Activated T-helper 9 cell treated with anti-CD3 and anti-CD28 coated beads, Interleukin-2, amount 50 U/mL, for 16 hours (primary cell): ENCODE data around the gene BMF.
"Not testable (repeated sequence)": the region's sequence is repeated elsewhere in the genome, so short reads cannot be mapped to it uniquely, and the experiment has no call there.

Experiments
- DNase-seq: peaks from one replicate; pipeline ENCODE4 v3.0.0-alpha.2; 2020; ENCODE audit warnings: low read depth

Gene BMF

DNA sequence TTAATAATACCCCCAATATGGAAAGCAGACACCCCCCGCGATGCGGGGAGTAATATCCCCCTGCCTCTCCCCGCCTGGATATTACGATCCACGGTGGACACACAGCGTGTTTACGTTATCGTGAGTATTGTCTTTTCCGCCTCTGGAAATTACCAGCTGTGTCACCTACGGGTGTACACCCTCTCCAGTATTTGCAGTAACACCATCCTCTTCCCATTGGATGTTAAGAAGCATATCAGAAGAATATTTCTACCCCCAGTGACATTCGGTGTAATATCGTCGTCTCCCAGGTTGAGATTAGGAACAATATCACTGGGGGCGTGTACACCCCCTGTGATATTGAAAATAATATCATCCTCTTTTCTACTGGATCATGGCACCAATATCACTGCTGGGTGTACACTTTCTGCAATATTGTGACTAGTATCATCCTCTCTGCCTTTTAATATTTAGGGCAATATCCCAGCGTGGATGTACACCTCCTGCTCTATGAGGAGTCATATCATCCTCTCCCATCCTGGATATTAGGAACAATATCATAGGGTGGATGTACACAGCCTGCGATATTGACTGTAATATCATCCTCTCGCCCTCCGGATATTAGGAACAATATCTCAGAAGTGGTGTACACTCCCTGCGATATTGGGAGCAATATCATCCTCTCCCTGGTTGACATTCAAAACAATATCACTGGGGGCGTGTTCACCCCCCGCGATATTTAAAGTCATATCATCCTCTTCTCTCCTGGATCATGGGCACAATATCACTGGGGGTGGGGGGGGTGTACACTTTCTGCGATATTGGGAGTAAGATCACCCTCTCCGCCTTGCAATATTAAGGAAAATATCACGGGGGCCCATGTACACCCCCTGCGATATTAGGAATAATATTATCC lies 20.3 kb upstream of the BMF start:
- DNase-seq: no peak

DNA sequence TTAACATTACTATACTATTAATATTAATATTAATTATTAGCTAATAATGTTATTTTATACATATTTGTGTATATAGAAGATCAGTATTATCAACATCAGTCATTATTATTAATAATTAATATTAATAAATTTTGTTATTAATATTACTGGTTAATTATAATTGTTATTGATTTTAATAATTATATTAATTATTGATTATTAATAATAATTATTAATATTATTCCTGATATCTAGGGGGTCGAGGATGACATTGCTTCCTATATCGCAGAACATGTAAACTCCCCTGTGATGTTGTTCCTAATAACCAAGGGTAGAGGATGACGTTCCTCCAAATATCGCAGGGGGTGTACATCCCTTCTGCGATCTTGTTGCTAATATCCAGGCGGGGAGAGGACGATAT lies 17.3 kb upstream of the BMF start:
- DNase-seq: no peak

DNA sequence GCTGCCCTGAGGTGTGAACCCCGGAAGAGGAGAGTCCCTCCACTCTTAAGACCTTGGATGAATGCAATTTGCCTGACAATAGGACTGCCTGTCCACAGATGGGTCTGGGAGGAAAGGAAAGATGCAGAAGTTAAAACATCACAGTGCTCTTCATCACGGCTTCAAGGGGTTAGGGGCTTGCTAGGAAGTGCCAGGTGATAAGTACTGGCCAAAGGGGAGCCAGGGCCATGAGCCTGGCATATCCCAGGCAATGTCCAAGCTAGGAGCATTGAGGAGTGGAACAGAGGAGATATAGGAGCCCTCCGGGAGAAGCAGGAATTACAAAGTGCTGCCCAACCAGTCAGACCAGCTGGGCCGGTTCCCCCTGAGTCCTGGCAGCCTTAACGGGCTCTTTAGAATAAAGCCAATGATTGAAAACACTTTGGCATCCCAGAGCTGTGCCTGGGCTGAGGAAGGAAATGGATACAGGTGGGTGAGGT lies 16.2 kb upstream of the BMF start:
- not testable (repeated sequence) for DNase-seq

DNA sequence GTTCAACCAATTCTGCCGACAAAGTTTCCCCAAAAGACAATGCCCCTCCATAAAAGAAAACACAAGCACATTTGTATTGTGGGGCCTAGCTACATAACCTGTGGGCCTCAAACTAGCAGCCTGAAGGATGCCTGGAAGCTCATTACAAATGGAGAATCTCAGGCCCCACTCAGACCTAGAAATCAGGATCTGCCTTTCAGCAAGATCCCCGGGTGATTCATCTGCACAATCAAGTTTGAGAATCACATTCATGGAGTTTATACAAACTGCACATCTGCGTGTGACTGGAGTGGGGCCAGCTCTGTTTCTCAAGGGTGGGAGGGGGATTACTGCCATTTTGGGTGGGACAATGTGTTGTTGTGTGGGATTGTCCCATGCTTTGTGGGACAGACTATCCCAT lies 15.7 kb upstream of the BMF start:
- DNase-seq: not testable (repeated sequence)

DNA sequence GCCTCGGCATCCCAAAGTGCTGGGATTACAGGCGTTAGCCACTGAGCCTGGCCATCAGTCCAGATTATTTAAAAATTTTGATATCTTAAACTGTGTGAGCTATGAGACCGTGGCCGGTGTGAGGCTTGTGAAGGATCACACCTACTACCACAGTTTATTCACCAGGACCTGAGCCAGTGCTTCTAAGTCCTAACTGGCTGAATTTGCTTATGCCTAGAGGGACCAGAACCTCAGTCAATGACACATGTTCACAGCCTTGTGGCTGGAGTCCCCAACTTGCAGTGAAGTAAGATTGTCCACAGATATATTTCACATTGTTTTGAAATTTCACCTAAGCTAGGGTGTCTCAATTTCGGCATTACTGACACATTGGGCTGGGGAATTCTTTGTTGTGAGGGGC lies 15.2 kb upstream of the BMF start:
- DNase-seq: not testable (repeated sequence)

DNA sequence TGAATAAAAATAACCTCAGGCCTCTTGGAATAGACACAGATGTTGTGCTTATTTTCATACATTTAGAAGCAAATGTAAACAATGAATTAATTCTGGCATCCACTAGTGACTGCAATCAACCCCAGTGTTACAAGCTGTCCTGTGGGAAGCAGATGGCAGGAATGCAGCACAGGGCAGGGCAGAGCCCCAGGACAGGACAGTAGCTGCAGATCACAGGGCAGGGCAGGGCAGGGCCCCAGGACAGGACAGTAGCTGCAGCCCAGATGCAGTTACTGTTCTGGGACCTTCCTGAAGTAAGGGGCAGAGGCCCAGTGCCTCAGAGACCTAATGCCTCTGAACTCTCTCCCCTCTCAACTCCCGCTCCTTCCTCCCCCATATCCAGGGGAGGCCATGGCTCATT lies 14.3 kb upstream of the BMF start:
- not testable (repeated sequence) for DNase-seq

DNA sequence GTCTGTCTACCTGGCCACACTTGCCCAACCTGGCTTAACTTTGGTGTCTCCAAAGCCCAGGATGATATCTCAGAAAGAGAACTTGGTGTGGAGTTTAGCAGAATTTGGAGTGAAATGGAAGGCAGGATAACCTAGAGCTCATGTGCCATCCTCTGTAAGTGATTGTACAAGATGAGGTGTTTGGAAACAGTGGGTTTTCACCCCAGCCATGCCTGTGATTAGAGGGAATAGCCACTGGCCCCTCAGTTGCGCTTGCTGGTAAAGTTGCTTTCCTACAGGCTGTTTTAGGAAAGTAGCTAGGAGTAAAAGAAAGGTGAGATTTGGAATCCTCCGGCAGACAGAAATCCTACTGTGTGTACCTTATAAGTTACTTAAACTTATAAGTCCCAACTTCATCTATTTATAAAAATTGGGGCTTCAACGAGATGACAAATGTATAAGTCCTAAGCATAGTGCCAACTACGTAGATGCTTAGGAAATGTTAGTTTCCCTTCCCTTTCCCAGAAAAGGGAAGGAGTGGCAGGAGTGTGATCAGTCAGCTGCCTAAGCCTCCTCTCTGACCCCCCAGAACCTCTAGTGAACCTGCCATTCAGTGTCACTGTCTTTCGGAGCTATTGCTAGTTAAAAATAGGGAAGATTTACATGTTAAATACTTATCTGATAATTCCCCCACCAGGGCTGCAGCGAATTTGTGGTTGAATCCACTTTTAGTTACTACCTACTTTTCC lies 13.4 kb upstream of the BMF start:
- no peak for DNase-seq

DNA sequence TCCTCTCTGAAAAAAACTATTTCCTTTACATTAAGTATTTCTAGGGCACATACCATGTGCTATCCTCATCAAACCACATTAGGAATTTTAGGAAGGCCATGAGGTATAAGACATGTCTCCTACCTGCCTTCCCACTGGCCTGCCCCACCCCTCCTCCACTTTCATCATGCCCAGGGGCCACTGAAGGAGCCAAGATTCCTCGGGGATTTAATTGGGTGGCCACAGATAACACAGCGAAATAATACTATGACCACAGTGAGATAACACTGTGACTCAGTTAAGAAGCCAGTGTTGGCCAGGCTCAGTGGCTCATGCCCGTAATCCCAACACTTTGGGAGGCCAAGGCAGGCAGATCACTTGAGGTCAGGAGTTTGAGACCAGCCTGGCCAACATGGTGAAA lies 9.8 kb upstream of the BMF start:
- DNase-seq: no peak

DNA sequence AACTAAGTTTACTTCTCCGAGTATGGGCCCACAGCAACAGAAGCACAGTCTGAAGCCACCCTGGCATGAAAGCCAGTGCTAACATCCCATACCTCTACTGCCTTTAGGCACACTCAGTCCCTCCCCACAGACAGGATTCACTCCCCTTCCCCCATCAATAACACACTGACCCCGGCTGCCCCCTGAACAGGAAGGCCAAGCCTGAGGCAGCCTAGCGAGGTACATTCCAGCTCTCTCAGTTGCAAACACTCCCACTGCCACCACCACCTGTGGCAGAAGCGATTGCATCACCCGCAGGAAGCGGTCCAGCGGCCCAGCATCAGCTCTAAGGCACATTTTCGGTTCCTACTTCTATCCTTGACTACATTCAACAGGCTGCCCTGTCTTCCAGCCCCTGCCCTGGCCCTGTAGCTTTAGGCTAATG lies 7.0 kb upstream of the BMF start:
- no peak for DNase-seq

DNA sequence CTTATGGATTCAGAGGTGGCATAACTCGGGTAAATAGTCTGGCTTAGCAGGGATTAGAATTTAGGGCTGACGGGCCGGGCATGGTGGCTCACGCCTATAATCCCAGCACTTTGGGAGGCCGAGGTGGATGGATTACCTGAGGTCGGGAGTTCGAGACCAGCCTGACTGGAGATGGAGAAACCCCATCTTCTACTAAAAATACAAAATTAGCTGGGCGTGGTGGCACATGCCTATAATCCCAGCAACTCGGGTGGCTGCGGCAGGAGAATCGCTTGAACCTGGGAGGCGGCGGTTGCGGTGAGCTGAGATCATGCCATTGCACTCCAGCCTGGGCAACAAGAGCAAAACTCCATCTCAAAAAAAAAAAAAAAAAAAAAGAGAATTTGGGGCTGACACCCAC lies 6.4 kb upstream of the BMF start:
- DNase-seq: not testable (repeated sequence)

DNA sequence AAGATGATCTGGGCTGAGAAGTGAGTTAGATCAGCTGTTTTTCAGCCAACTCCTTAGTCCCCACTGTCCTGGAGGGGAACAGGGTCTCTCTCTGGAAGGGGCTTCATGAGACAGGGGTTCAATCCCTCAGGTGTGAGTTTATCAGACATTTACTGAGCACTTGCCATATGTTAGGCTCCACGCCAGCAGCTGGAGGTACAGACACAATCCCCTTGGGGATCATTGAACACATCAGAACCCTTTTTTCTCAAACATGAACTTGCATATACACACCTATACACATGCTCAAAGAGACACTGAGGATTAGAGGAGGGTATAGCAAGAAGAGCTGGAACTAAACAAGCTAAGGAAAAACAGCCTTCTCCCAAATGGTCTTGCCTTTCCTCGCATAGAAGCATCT lies 5.5 kb upstream of the BMF start:
- no peak for DNase-seq

DNA sequence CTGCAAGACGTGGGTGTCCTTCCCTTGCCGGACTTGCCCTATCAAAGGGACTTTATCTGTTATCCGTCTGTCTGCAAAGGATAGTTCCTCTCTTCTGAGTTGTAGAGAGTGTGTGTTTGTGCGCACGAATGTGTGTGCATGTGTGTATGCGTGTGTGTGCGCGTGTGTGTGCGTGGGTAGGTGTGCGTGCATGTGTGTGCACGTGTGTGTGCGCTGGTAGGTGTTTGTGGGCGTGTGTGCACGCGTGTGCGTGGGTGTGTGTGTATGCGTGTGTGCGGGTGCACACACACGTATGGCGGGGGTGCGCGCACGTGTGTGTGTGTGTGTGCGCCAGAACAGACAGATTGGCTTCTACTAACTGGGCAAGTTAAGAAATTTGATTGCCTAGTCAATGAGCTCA lies 4.1 kb upstream of the BMF start:
- DNase-seq: no peak

DNA sequence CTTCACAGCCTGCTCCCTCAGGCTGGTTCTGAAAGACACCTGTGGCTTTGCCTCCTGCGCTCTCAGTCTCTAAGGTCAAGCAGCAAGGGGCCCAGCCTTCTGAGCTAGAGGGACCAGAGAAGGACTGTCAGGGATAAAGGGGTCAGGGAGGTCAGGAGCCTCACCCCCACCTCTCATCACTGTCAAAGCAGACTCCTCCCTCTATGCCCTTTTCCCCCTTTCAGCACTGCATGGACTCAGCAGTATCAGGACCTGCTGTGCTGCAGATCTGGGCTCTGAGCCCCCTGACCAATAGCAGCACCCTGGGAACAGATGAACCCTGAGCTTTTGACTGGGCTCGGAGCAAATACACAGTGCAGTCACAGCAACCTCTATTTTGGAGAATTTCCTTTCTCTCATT lies 3.2 kb upstream of the BMF start:
- DNase-seq: no peak

DNA sequence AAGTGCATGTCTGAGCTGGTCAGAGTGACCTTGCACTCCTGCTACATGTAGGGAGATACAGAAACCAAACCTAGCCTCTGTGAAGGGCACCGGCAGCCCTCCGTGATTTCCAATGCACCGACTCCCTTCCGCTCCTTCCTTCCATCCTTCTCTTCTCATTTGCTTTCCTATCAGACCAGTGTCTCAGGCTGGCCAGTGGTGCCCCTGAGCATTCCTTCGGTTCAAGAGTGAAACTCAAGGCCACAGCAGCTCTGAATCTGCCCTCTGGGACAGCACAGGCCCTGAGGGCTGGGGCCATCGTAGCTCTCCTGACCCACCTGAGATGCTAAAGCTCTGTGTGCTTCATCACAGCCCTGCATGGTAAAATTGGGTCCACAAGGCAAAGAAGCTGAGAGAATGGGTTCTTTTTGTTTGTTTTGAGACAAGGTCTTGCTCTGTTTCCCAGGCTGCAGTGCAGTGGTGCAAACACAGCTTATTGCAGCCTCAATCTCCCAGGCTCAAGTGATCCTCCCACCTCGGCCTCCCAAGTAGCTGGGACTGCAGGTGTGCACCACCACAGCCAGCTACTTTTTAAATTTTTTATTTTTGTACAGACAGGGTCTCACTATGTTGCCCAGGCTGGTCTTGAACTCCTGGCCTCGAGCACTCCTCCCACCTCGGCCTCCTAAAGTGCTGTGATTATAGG lies 2.3 kb upstream of the BMF start:
- DNase-seq: no peak

DNA sequence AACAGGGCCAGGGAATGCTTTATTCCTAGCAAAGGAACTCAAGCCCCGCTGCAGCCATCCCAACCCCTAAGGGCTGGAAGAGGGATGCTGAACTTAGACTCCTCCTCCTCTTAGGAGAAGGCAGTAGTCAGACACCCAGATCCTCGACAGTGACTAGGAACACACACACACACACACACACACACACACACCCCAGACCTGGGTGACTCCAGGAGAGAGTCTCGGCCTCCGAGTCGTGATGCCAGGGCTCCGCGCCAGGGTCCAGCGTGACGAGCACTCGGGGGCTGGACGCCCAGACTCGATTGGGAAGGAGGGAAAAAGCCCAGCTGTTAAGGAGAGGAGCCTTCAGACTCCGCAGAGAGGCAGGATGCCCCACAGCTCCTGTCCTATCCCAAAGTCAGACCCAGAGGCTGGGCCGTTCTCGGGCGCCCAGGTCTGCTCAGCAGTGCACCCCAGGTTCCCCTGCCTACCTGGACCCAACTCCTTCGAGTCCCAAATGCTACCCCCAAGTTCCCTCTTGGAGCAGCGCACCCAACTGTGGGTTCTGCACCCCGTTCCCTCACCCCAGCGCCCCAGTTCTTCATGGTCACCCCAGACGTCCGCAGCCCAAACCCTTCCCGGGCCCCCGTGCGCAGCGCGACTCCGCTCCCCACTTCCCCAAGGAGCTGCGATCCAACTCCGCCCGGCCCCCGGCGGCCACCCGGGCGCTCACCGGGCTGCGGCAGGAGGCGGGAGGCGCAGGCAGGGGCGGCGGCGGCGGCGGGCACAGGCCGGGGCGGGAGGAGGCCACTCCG lies 421 bp downstream of the BMF start:
- DNase-seq: no peak

DNA sequence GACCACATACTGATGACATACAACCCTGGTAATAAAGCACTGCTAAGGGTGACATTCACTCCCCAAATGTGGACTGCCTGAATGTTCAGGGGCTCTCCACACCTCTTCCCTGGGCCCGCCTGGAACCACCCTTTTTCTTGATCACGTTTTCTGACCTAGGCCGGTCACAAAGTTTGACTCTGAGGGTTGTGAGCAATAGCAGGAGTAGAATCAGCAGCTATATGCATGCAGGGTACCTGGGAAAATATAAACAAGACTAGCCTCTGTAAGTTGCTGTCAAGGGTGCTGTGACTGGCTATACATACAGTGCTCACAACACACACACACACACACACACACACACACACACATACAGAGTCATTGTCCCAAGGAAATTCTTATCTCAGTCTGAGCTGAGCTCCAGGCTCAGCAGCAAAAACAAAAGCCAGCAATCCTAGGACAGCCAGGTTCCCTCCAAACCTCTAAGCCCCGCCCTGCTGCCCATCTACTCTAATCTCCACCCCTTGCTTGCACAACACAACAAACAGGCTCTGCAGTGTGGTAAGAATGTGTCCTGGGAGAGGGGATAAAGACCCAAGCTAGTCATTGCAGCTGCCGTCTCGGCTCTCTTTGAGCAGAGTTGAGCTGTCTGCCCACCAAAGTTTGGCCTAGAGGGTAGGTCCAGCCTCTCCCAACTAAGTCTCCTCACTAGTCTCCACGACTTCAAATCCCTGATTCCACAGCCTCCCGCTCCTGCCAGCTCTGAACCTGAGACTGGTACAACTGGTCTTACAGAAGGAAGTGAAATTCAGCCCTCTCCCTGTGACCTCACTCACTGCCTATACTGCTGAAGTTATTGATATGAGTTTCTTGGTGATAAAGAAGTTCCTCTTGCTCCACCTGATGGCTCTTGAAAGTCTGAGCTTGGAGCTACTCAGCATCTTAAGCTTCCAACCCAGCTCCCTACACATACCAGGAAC lies 2.2 kb downstream of the BMF start:
- no peak for DNase-seq

DNA sequence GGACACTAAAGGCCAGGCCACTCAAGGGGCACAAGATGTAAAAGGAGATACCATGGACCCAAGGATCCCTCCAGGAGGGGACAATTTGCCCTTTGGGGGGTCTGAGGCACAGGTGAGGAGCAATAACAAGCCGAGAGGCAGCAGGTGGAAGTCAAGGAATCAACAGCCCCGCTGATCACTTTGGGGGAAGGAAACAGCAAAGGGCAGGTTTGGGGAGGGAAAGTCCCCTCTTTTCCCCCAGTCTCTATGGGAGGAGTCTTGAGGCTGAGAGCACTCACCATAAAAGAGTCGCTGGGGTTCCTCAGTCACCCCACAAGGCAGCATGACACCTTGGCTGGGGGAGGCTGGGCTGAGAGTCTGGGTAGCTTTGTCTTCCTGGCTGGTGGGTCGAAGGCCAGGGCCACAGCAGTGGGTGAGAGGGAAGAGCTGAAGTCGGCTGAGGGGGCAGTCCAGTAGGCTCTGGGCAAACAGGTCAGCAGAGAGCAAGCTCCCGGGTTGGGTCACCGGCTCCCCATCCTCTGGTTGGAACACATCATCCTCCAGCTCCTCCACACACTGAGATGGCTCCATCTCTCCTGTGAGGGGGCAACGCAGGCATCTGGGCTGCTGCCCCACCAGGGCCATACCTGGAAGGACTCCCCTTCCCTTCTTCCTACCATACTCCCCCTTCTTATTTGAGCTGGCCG lies 3.0 kb downstream of the BMF start:
- DNase-seq: no peak

DNA sequence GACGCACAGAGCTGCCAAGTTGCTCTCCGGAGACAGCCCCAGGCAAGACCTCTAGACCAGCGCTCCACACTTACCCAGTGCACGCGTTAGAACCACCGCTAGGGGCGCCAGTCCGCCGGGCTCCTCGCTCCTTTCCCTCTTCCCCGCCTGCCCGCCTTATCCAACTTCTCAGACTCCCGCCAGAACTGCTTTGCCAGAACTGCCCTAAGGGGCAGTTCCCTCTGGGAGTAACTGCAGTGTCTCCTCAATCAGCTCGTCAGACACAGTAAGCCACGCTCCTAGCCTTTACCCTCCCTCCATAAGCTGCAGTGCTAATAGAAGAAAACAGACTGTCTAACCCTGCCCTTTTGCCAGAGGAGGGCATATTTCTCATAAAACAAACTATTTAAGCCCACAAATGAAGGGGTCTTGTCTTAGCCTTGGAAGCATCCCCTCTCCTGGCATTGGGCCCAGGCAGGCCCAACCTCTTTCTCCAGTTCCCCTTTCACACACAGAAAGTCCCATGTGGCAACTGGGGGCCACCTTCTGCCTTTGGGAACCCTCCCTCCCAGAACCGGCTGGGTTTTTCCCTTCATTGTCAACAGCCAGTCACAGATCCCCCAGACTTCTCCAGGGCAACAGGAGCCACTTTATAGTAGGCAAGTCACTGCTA lies 3.7 kb downstream of the BMF start:
- DNase-seq: peak; percentile 74

DNA sequence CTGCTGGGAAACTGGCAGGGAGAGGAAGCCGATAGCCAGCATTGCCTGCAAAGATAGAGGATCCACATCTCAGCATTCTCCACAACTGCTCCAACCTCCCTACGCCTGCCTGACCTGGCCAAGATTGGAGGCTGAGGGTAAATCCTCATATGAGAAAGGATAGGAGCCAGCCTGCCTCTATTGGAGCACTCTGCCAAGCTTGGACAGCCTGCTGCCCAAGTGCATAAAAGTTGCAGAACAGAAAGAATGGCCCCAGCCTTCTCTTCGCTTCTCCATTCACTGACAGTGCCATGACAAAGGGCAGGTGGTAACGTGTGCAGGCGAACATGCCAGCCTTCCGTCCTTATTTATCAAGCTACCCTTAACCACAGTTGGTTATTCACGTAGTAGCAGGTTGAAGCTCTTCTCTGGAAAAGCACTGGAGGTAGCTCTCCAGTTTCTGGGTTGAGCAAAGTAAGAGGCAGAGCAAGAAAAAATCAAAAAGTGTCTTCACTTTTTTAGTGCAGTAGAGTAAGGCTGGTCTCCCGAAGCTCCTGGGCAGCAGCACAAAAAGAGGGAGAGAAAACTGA lies 4.3 kb downstream of the BMF start:
- DNase-seq: no peak
